GM19438 (cell line): ENCODE measurements around the gene RTN4RL2.

ENCODE experiments used
- ATAC-seq: cut with Tn5 transposase; IDR thresholded peaks from one replicate; pipeline ENCODE4 v1.9.1; 2021; ENCODE audit warnings: low read depth; ENCODE audit not compliant: unreplicated experiment

RTN4RL2 gene

GRCh38 chr11:57516061-57516443 is 55.7 kb downstream of the RTN4RL2 start:
- ATAC-seq: no peak

GRCh38 chr11:57521116-57521515 is 60.8 kb downstream of the RTN4RL2 start:
- no peak for ATAC-seq

GRCh38 chr11:57523419-57523818 is 63.1 kb downstream of the RTN4RL2 start:
- ATAC-seq: no peak
